Mesenteric fat pad (tissue), 1 donor: ENCODE measurements around the gene SLIT3. TPM values are rescaled to one million over a fixed set of nuclear protein-coding genes. Genes with fewer than 3 reads are reported as not detected.

Experiments used
- DNase-seq: peaks from one replicate; pipeline ENCODE4 v3.0.0-alpha.2; 2020; ENCODE audit warnings: low spot score
- total RNA-seq: library from RNA; stranded (reverse); fragmentation: NEBNext Ultra II Directional; extraction: Animal tissue kit (Norgen Biotek cat#: 25700); gene quantifications from one replicate; pipeline ENCODE4 v1.2.1, GENCODE V29; 2021
- donor health status: DM: yes; HTN: yes; CAD: no.

The SLIT3 gene
- total RNA-seq, 1 donor from 2014 or later = 83.6 TPM

- no peak for DNase-seq
Measured at GRCh38 chr5:168974082-168974481, 326.9 kb downstream of the SLIT3 start.

GRCh38 chr5:168972731-168973130, 328.2 kb downstream of the SLIT3 start:
- DNase-seq = no peak

GRCh38 chr5:168971100-168971499, 329.8 kb downstream of the SLIT3 start:
- no peak for DNase-seq

GRCh38 chr5:168969326-168969886, 331.5 kb downstream of the SLIT3 start:
- DNase-seq = no peak

- DNase-seq = no peak
Measured at GRCh38 chr5:168967882-168968620, 332.9 kb downstream of the SLIT3 start.

GRCh38 chr5:168965638-168966037, 335.3 kb downstream of the SLIT3 start:
- DNase-seq = no peak

GRCh38 chr5:168964182-168964581, 336.8 kb downstream of the SLIT3 start:
- no peak for DNase-seq

- no peak for DNase-seq
Measured at GRCh38 chr5:168962306-168962705, 338.6 kb downstream of the SLIT3 start.

GRCh38 chr5:168961681-168962080, 339.3 kb downstream of the SLIT3 start:
- no peak for DNase-seq

- DNase-seq = no peak
Measured at GRCh38 chr5:168960497-168960896, 340.4 kb downstream of the SLIT3 start.

- DNase-seq = no peak
Measured at GRCh38 chr5:168953351-168953750, 347.6 kb downstream of the SLIT3 start.

GRCh38 chr5:168952196-168952595, 348.7 kb downstream of the SLIT3 start:
- DNase-seq = no peak

GRCh38 chr5:168951769-168952168, 349.2 kb downstream of the SLIT3 start:
- DNase-seq = no peak

GRCh38 chr5:168951356-168951755, 349.6 kb downstream of the SLIT3 start:
- DNase-seq = no peak

GRCh38 chr5:168950241-168950951, 350.5 kb downstream of the SLIT3 start:
- DNase-seq = no peak

- DNase-seq = no peak
Measured at GRCh38 chr5:168948746-168949145, 352.2 kb downstream of the SLIT3 start.

GRCh38 chr5:168947212-168947868, 353.6 kb downstream of the SLIT3 start:
- DNase-seq = no peak

GRCh38 chr5:168946363-168946762, 354.6 kb downstream of the SLIT3 start:
- DNase-seq = no peak

GRCh38 chr5:168944004-168944403, 356.9 kb downstream of the SLIT3 start:
- no peak for DNase-seq

GRCh38 chr5:168943091-168943884, 357.7 kb downstream of the SLIT3 start:
- DNase-seq = no peak

GRCh38 chr5:168941901-168942300, 359.0 kb downstream of the SLIT3 start:
- no peak for DNase-seq
